Uterus (tissue), 2 donors: ENCODE measurements around the gene EMC1.

Experiments used
- POLR2A ChIP-seq, 2 donors: fragments of 450-650 bp; IDR thresholded peaks; one replicate each; pipeline ENCODE4 v1.6.1; 2016; ENCODE audit warnings: antibody characterized with exemption in 2 of 2, mild to moderate bottlenecking in 1 of 2, moderate library complexity in 1 of 2
- TF ChIP-seq, protein P1 (sequence below), 4 experiments: fragments of 200-600 bp in 2 of 4; fragments of 450-650 bp in 2 of 4; sonication (generic) in 2 of 4; IDR thresholded peaks; one replicate each; pipeline ENCODE4 v1.5.1; 2016 to 2019; ENCODE audit warnings: antibody characterized with exemption in 4 of 4, mild to moderate bottlenecking in 2 of 4, moderate library complexity in 1 of 4

DNA sequence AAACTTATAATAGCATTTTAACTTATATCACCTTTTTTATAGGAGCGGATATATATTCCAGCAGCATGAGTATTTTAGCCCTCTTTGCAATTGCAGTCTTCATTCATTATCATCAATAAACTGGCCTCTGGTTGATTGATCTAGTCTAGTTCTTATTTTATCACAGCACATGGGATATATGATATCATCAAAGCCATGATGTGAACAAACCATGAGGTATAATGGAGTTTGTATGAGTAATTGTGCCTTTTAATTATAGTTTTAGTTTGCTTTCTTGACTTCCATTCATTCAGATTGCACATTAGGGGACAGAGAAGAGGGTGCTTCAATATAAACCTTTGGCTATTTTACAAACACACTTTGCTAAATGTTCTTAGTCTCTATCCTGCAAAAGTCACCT, 37.7 kb downstream of the EMC1 start:
- TF ChIP-seq, protein P1, sequence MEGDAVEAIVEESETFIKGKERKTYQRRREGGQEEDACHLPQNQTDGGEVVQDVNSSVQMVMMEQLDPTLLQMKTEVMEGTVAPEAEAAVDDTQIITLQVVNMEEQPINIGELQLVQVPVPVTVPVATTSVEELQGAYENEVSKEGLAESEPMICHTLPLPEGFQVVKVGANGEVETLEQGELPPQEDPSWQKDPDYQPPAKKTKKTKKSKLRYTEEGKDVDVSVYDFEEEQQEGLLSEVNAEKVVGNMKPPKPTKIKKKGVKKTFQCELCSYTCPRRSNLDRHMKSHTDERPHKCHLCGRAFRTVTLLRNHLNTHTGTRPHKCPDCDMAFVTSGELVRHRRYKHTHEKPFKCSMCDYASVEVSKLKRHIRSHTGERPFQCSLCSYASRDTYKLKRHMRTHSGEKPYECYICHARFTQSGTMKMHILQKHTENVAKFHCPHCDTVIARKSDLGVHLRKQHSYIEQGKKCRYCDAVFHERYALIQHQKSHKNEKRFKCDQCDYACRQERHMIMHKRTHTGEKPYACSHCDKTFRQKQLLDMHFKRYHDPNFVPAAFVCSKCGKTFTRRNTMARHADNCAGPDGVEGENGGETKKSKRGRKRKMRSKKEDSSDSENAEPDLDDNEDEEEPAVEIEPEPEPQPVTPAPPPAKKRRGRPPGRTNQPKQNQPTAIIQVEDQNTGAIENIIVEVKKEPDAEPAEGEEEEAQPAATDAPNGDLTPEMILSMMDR (IDR thresholded peaks at IDR 0.05): no peak
- TF ChIP-seq POLR2A (IDR thresholded peaks at IDR 0.05): no peak
